Uterus (tissue), 2 donors: ENCODE measurements around the gene TTLL7.

ENCODE experiments used
- CTCF ChIP-seq, 4 experiments: fragments of 200-600 bp in 2 of 4; fragments of 450-650 bp in 2 of 4; sonication (generic) in 2 of 4; IDR thresholded peaks; one replicate each; pipeline ENCODE4 v1.5.1; 2016 to 2019; ENCODE audit warnings: antibody characterized with exemption in 4 of 4, mild to moderate bottlenecking in 2 of 4, moderate library complexity in 1 of 4
- POLR2A ChIP-seq, 2 donors: fragments of 450-650 bp; IDR thresholded peaks; one replicate each; pipeline ENCODE4 v1.6.1; 2016; ENCODE audit warnings: antibody characterized with exemption in 2 of 2, mild to moderate bottlenecking in 1 of 2, moderate library complexity in 1 of 2

DNA sequence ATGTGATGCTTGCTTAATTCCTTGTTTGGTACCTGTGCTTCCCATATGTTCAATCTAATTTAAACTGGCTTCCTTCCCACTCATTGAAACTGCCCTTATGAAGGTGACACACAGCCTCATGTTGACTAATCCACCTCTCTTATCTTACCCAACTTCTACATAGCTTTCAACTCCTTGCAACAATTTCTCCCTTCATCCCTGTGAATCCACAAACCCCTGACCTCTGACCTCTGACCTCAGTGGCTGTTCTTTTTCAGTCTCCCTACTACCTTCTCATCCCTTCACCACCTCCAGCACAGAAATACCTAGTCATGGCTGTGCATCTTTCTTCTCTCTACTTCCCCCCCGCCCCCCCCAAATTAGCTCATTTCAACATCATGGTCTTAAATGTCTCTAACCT, 144.5 kb downstream of the TTLL7 start:
- no peak for TF ChIP-seq CTCF (IDR thresholded peaks at IDR 0.05)
- TF ChIP-seq POLR2A (IDR thresholded peaks at IDR 0.05), result no peak
